ENCODE results near the gene IRF2BP2.
"Not testable (repeated sequence)": the region's sequence is repeated elsewhere in the genome, so short reads cannot be mapped to it uniquely, and the experiment has no call there.

IRF2BP2 gene

GRCh38 chr1:234600418-234601281 lies 9.3 kb downstream of the IRF2BP2 start:
- DNase-seq: peak in 2 of 3 experiments; percentile 36 to 61

GRCh38 chr1:234599617-234600417 lies 10.2 kb downstream of the IRF2BP2 start:
- peak; percentile 80 to 94 (median 92) for DNase-seq

- DNase-seq: no peak
Measured at GRCh38 chr1:234598974-234599616, 10.9 kb downstream of the IRF2BP2 start.

- peak; percentile 25 to 70 (median 39) for DNase-seq
Measured at GRCh38 chr1:234597894-234598293, 12.1 kb downstream of the IRF2BP2 start.

- DNase-seq: no peak
Measured at GRCh38 chr1:234595899-234596298, 14.1 kb downstream of the IRF2BP2 start.

- DNase-seq: not testable (repeated sequence)
Measured at GRCh38 chr1:234594575-234594974, 15.4 kb downstream of the IRF2BP2 start.

GRCh38 chr1:234593771-234594504 lies 16.0 kb downstream of the IRF2BP2 start:
- no peak for DNase-seq

- DNase-seq: no peak
Measured at GRCh38 chr1:234593109-234593508, 16.9 kb downstream of the IRF2BP2 start.

- no peak for DNase-seq
Measured at GRCh38 chr1:234592240-234592639, 17.7 kb downstream of the IRF2BP2 start.

GRCh38 chr1:234591131-234591530 lies 18.8 kb downstream of the IRF2BP2 start:
- DNase-seq: no peak

- DNase-seq: no peak
Measured at GRCh38 chr1:234589854-234590620, 19.9 kb downstream of the IRF2BP2 start.

GRCh38 chr1:234589064-234589800 lies 20.7 kb downstream of the IRF2BP2 start:
- DNase-seq: no peak

- DNase-seq: no peak
Measured at GRCh38 chr1:234588386-234588785, 21.6 kb downstream of the IRF2BP2 start.

- no peak for DNase-seq
Measured at GRCh38 chr1:234586892-234587485, 23.0 kb downstream of the IRF2BP2 start.

GRCh38 chr1:234586304-234586703 lies 23.7 kb downstream of the IRF2BP2 start:
- no peak for DNase-seq

GRCh38 chr1:234585330-234586055 lies 24.5 kb downstream of the IRF2BP2 start:
- DNase-seq: no peak

- peak; percentile 55 to 83 (median 56) for DNase-seq
Measured at GRCh38 chr1:234584926-234585325, 25.1 kb downstream of the IRF2BP2 start.

GRCh38 chr1:234584420-234584805 lies 25.6 kb downstream of the IRF2BP2 start:
- DNase-seq: no peak

- no peak for DNase-seq
Measured at GRCh38 chr1:234583755-234584419, 26.1 kb downstream of the IRF2BP2 start.

Data from NCI-H1417 (cell line).